HG03159 (cell line): ENCODE data around the gene RTP1.
"Not testable (repeated sequence)": the region's sequence is repeated elsewhere in the genome, so short reads cannot be mapped to it uniquely, and the experiment has no call there.

Experiments
- ATAC-seq: cut with Tn5 transposase; IDR thresholded peaks from one replicate; pipeline ENCODE4 v1.9.1; 2021; ENCODE audit warnings: mild to moderate bottlenecking, moderate library complexity; ENCODE audit not compliant: unreplicated experiment

Gene RTP1

GRCh38 chr3:187197335-187197649, at the start of gene RTP1:
TSS of gene RTP1 (plus strand) at chr3:187197486. CDS start at chr3:187197516, 30 bp downstream.
- no peak for ATAC-seq

GRCh38 chr3:187150186-187150585, 47.1 kb upstream of the RTP1 start:
- ATAC-seq, result no peak

- no peak for ATAC-seq
Measured at GRCh38 chr3:187150599-187150998, 46.7 kb upstream of the RTP1 start.

- no peak for ATAC-seq
Measured at GRCh38 chr3:187161556-187161955, 35.7 kb upstream of the RTP1 start.

- no peak for ATAC-seq
Measured at GRCh38 chr3:187162265-187162953, 34.9 kb upstream of the RTP1 start.

- ATAC-seq, result no peak
Measured at GRCh38 chr3:187165144-187165543, 32.1 kb upstream of the RTP1 start.

- no peak for ATAC-seq
Measured at GRCh38 chr3:187166750-187167149, 30.5 kb upstream of the RTP1 start.

- ATAC-seq, result no peak
Measured at GRCh38 chr3:187167777-187168176, 29.5 kb upstream of the RTP1 start.

- no peak for ATAC-seq
Measured at GRCh38 chr3:187169231-187169960, 27.9 kb upstream of the RTP1 start.

GRCh38 chr3:187170911-187171310, 26.4 kb upstream of the RTP1 start:
- not testable (repeated sequence) for ATAC-seq

GRCh38 chr3:187172929-187173328, 24.4 kb upstream of the RTP1 start:
- no peak for ATAC-seq

GRCh38 chr3:187181454-187182170, 15.7 kb upstream of the RTP1 start:
- no peak for ATAC-seq

GRCh38 chr3:187183210-187183862, 13.9 kb upstream of the RTP1 start:
- no peak for ATAC-seq

- no peak for ATAC-seq
Measured at GRCh38 chr3:187183903-187184302, 13.4 kb upstream of the RTP1 start.

GRCh38 chr3:187185759-187186158, 11.5 kb upstream of the RTP1 start:
- ATAC-seq, result no peak

GRCh38 chr3:187186375-187186774, 10.9 kb upstream of the RTP1 start:
- ATAC-seq, result no peak

- ATAC-seq, result no peak
Measured at GRCh38 chr3:187186801-187187421, 10.4 kb upstream of the RTP1 start.

- no peak for ATAC-seq
Measured at GRCh38 chr3:187188931-187189330, 8.4 kb upstream of the RTP1 start.

GRCh38 chr3:187191271-187191670, 6.0 kb upstream of the RTP1 start:
- ATAC-seq, result no peak

- ATAC-seq, result no peak
Measured at GRCh38 chr3:187193181-187193580, 4.1 kb upstream of the RTP1 start.
